Measurements from ENCODE around the gene NPM1. TPM values are rescaled to one million over a fixed set of nuclear protein-coding genes. Genes with fewer than 3 reads are reported as not detected.
A peak's percentile ranks its signal among the peaks of the same experiment; 100 is the strongest.

Gene NPM1
- total RNA-seq, 1 experiment from 2014 or later = 3,122 TPM

- Histone ChIP-seq H2BK5ac (ENCODE audit: insufficient read length, low read length) (no peak overlapping the region), H2BK15ac (ENCODE audit: low read depth, low read length) (no peak overlapping the region), H2BK120ac (ENCODE audit: low read depth, low read length, poor library complexity, severe bottlenecking) (no peak overlapping the region), H2BK20ac (ENCODE audit: low read depth, low read length, poor library complexity, severe bottlenecking) (no peak overlapping the region), H3K14ac (ENCODE audit: insufficient read depth, low read length) (no peak overlapping the region), H3K18ac (ENCODE audit: insufficient read length, low read depth, low read length) (no peak overlapping the region), H3K27ac (ENCODE audit: insufficient read length, low read depth, low read length) (no peak overlapping the region), H4K8ac (replicated peaks; ENCODE audit: insufficient read length, low read depth, low read length) (no peak overlapping the region), H2BK12ac (ENCODE audit: insufficient read length, low read depth, low read length) (no peak overlapping the region), H2AFZ (ENCODE audit: low read length) (no peak overlapping the region), H3K79me1 (ENCODE audit: insufficient read depth, low read depth, low read length, poor library complexity, severe bottlenecking) (no peaks in the 10 kb centered on the region), H3K56ac (ENCODE audit: insufficient read length, low read depth, low read length) (no peak overlapping the region), H3T11ph (ENCODE audit: low read length) (no peak overlapping the region), H4K5ac (ENCODE audit: insufficient read length, low read depth, low read length) (no peak overlapping the region), H3K23me2 (ENCODE audit: insufficient read length, low read depth, low read length, poor library complexity, severe bottlenecking) (no peaks in the 10 kb centered on the region), H3K79me2 (ENCODE audit: insufficient read depth, low read length) (no peaks in the 10 kb centered on the region), H3K9ac (ENCODE audit: extremely low read depth, insufficient read length, low read length) (no peak overlapping the region), H3K4me2 (ENCODE audit: insufficient read depth, insufficient read length, low read length) (no peak overlapping the region), H4K20me1 (ENCODE audit: control insufficient read depth, insufficient read depth, insufficient read length) (no peaks in the 10 kb centered on the region), H3K4me1 (ENCODE audit: insufficient read depth, low read length) (peaks cover 7% of the 10 kb centered on the region; the same call in 1 of the 2 replicates), H3K9me3 (ENCODE audit: control insufficient read depth, low read depth, low read length) (no peaks in the 10 kb centered on the region), H2AK5ac (ENCODE audit: insufficient read length, low read length) (no peak overlapping the region), H3K27me3 (ENCODE audit: insufficient read depth, low read length) (no peaks in the 10 kb centered on the region), H3K4ac (ENCODE audit: low read depth, low read length) (no peak overlapping the region), H3K23ac (ENCODE audit: insufficient read length, low read depth, low read length) (no peak overlapping the region), H4K91ac (ENCODE audit: insufficient read length, low read depth, low read length) (no peak overlapping the region)
- Mint-ChIP-seq H3K27ac (no peak overlapping the region), H3K4me1 (peaks cover 23 to 39% of the 10 kb centered on the region in 2 experiments), H3K9me3 (no peaks in the 10 kb centered on the region), H3K36me3 (ENCODE audit: insufficient read depth in 1 of 3, low read depth in 3 of 3) (peaks cover 0 to 3% (median 0%) of the 10 kb centered on the region in 3 experiments; a peak in 2 of 7 replicates), H3K27me3 (ENCODE audit: low read depth) (no peaks in the 10 kb centered on the region; the same call in 1 of the 2 replicates), H3K4me3 (no peak overlapping the region)
- DNase-seq = no peak
- WGBS (ENCODE audit: extremely low coverage, insufficient read length, low lambda C conversion rate) = no CpG with 5 or more reads among the region's 5 CpGs
- peak; percentile 19; the same call in 2 of the 3 replicates for TF ChIP-seq CTCF (conservative IDR thresholded peaks at IDR 0.05)
These were observed 46.5 kb downstream of the NPM1 start for GRCh38 chr5:171433982-171434676.
